ENCODE measurements around the gene FAM90A1. TPM values are rescaled to one million over a fixed set of nuclear protein-coding genes. Genes with fewer than 3 reads are reported as not detected.
"Not testable (repeated sequence)": the region's sequence is repeated elsewhere in the genome, so short reads cannot be mapped to it uniquely, and the experiment has no call there.

The FAM90A1 gene
- polyA plus RNA-seq, 4 donors, result 1.1 to 2.6 (median 2.1) TPM

- not testable (repeated sequence) for DNase-seq (ENCODE audit: low read depth in 4 of 4, low spot score in 2 of 4)
These were observed 7.3 kb upstream of the FAM90A1 start for GRCh38 chr12:8234746-8235145.

GRCh38 chr12:8233935-8234495 lies 6.6 kb upstream of the FAM90A1 start:
- DNase-seq (ENCODE audit: low read depth in 4 of 4, low spot score in 2 of 4), result not testable (repeated sequence)

- not testable (repeated sequence) for DNase-seq (ENCODE audit: low read depth in 4 of 4, low spot score in 2 of 4)
These were observed 6.0 kb upstream of the FAM90A1 start for GRCh38 chr12:8233300-8233855.

GRCh38 chr12:8231666-8232608 lies 4.5 kb upstream of the FAM90A1 start:
- DNase-seq (ENCODE audit: low read depth in 4 of 4, low spot score in 2 of 4), result not testable (repeated sequence)

GRCh38 chr12:8231049-8231448 lies 3.6 kb upstream of the FAM90A1 start:
- not testable (repeated sequence) for DNase-seq (ENCODE audit: low read depth in 4 of 4, low spot score in 2 of 4)

GRCh38 chr12:8229486-8229885 lies 2.1 kb upstream of the FAM90A1 start:
- not testable (repeated sequence) for DNase-seq (ENCODE audit: low read depth in 4 of 4, low spot score in 2 of 4)

GRCh38 chr12:8228607-8229006 lies 1.2 kb upstream of the FAM90A1 start:
- DNase-seq (ENCODE audit: low read depth in 4 of 4, low spot score in 2 of 4), result not testable (repeated sequence)

- DNase-seq (ENCODE audit: low read depth in 4 of 4, low spot score in 2 of 4), result not testable (repeated sequence)
These were observed 287 bp upstream of the FAM90A1 start for GRCh38 chr12:8227732-8228077.

- DNase-seq (ENCODE audit: low read depth in 4 of 4, low spot score in 2 of 4), result no peak
These were observed 1.1 kb downstream of the FAM90A1 start for GRCh38 chr12:8226355-8226754.

- not testable (repeated sequence) for DNase-seq (ENCODE audit: low read depth in 4 of 4, low spot score in 2 of 4)
These were observed 2.6 kb downstream of the FAM90A1 start for GRCh38 chr12:8224782-8225181.

- not testable (repeated sequence) for DNase-seq (ENCODE audit: low read depth in 4 of 4, low spot score in 2 of 4)
These were observed 3.8 kb downstream of the FAM90A1 start for GRCh38 chr12:8223646-8224045.

- DNase-seq (ENCODE audit: low read depth in 4 of 4, low spot score in 2 of 4), result not testable (repeated sequence)
These were observed 5.1 kb downstream of the FAM90A1 start for GRCh38 chr12:8222303-8222702.

GRCh38 chr12:8221844-8222243 lies 5.6 kb downstream of the FAM90A1 start:
- not testable (repeated sequence) for DNase-seq (ENCODE audit: low read depth in 4 of 4, low spot score in 2 of 4)

GRCh38 chr12:8221375-8221774 lies 6.0 kb downstream of the FAM90A1 start:
- not testable (repeated sequence) for DNase-seq (ENCODE audit: low read depth in 4 of 4, low spot score in 2 of 4)

- DNase-seq (ENCODE audit: low read depth in 4 of 4, low spot score in 2 of 4), result not testable (repeated sequence)
These were observed 8.6 kb downstream of the FAM90A1 start for GRCh38 chr12:8218711-8219382.

- not testable (repeated sequence) for DNase-seq (ENCODE audit: low read depth in 4 of 4, low spot score in 2 of 4)
These were observed 29.6 kb downstream of the FAM90A1 start for GRCh38 chr12:8197685-8198308.

GRCh38 chr12:8188088-8188487 lies 39.3 kb downstream of the FAM90A1 start:
- DNase-seq (ENCODE audit: low read depth in 4 of 4, low spot score in 2 of 4), result not testable (repeated sequence)

GRCh38 chr12:8184206-8184605 lies 43.2 kb downstream of the FAM90A1 start:
- not testable (repeated sequence) for DNase-seq (ENCODE audit: low read depth in 4 of 4, low spot score in 2 of 4)

- DNase-seq (ENCODE audit: low read depth in 4 of 4, low spot score in 2 of 4), result not testable (repeated sequence)
These were observed 44.1 kb downstream of the FAM90A1 start for GRCh38 chr12:8183346-8183745.

GRCh38 chr12:8182923-8183322 lies 44.5 kb downstream of the FAM90A1 start:
- not testable (repeated sequence) for DNase-seq (ENCODE audit: low read depth in 4 of 4, low spot score in 2 of 4)

Measured in left renal cortex interstitium (tissue), 4 donors.